Head of caudate nucleus (tissue), 42 donors: Measurements from ENCODE around the gene IL1RAPL2.

Source experiments
- DNase-seq, 42 donors: peaks; one replicate each; pipeline versions ENCODE4 v3.0.0 to v3.0.0-alpha.2; 2020 to 2021; ENCODE audit warnings: mixed read lengths in 7 of 42
- intact Hi-C: fragments of 100-400 bp; cut with DNase I; formaldehyde crosslinking; loops from one replicate; pipeline ENCODE4 v1.15.0; 2022

IL1RAPL2 gene

GRCh38 chrX:105700331-105700730, 1134.3 kb downstream of the IL1RAPL2 start:
- intact Hi-C loops, result no loop called here
- DNase-seq, result no peak

- intact Hi-C loops, result no loop called here
- no peak for DNase-seq
Observed at GRCh38 chrX:105701310-105702052, 1135.5 kb downstream of the IL1RAPL2 start.

- DNase-seq, result no peak
- intact Hi-C loops, result no loop called here
Observed at GRCh38 chrX:105703876-105704275, 1137.9 kb downstream of the IL1RAPL2 start.

GRCh38 chrX:105706041-105706440, 1140.0 kb downstream of the IL1RAPL2 start:
- intact Hi-C loops, result no loop called here
- DNase-seq, result no peak

- intact Hi-C loops, result no loop called here
- no peak for DNase-seq
Observed at GRCh38 chrX:105711805-105712204, 1145.8 kb downstream of the IL1RAPL2 start.

- intact Hi-C loops, result no loop called here
- DNase-seq, result no peak
Observed at GRCh38 chrX:105715746-105716145, 1149.7 kb downstream of the IL1RAPL2 start.

- intact Hi-C loops, result no loop called here
- DNase-seq, result no peak
Observed at GRCh38 chrX:105723966-105724735, 1158.2 kb downstream of the IL1RAPL2 start.

- no peak for DNase-seq
- intact Hi-C loops, result no loop called here
Observed at GRCh38 chrX:105725228-105725627, 1159.2 kb downstream of the IL1RAPL2 start.

- no peak for DNase-seq
- intact Hi-C loops, result no loop called here
Observed at GRCh38 chrX:105738162-105738561, 1172.2 kb downstream of the IL1RAPL2 start.

GRCh38 chrX:105744291-105744690, 1178.3 kb downstream of the IL1RAPL2 start:
- intact Hi-C loops, result no loop called here
- DNase-seq, result no peak

GRCh38 chrX:105744946-105745345, 1178.9 kb downstream of the IL1RAPL2 start:
- intact Hi-C loops, result no loop called here
- no peak for DNase-seq

- DNase-seq, result no peak
- intact Hi-C loops, result no loop called here
Observed at GRCh38 chrX:105745863-105746262, 1179.9 kb downstream of the IL1RAPL2 start.

- DNase-seq, result no peak
- intact Hi-C loops, result no loop called here
Observed at GRCh38 chrX:105752338-105752956, 1186.4 kb downstream of the IL1RAPL2 start.

- DNase-seq, result no peak
- intact Hi-C loops, result no loop called here
Observed at GRCh38 chrX:105753411-105753810, 1187.4 kb downstream of the IL1RAPL2 start.

- intact Hi-C loops, result no loop called here
- DNase-seq, result no peak
Observed at GRCh38 chrX:105754286-105754964, 1188.4 kb downstream of the IL1RAPL2 start.

GRCh38 chrX:105755109-105755508, 1189.1 kb downstream of the IL1RAPL2 start:
- no peak for DNase-seq
- intact Hi-C loops, result no loop called here

- no peak for DNase-seq
Observed at GRCh38 chrX:105758754-105759153, 1192.8 kb downstream of the IL1RAPL2 start.

GRCh38 chrX:105759598-105759997, 1193.6 kb downstream of the IL1RAPL2 start:
- no peak for DNase-seq
- intact Hi-C loops, result no loop called here

More at GRCh38 chrX:105758754-105759153, 1192.8 kb downstream of the IL1RAPL2 start:
- intact Hi-C loops, result no loop called here

- intact Hi-C loops, result no loop called here
- DNase-seq, result no peak
Observed at GRCh38 chrX:105765691-105766090, 1199.7 kb downstream of the IL1RAPL2 start.

- intact Hi-C loops, result no loop called here
- DNase-seq, result no peak
Observed at GRCh38 chrX:105773801-105774200, 1207.8 kb downstream of the IL1RAPL2 start.
